IMR-90 (cell line): ENCODE results near the gene COX6B1. TPM values are rescaled to one million over a fixed set of nuclear protein-coding genes. Genes with fewer than 3 reads are reported as not detected.

Experiments
- ATAC-seq: fragments of 200-7000 bp; cut with Tn5 transposase; 2 replicates; pipeline ENCODE4 v1.9.1; 2020; ENCODE audit warnings: low read depth, mild to moderate bottlenecking, moderate library complexity
- BruUV-seq: library from RNA; stranded (reverse); fragments of 400-500 nt; replicated peaks from 2 replicates; lab custom pipeline; 2021; lab: Mats Ljungman, UMichigan
- CTCF ChIA-PET: fragments of 300-600 bp; formaldehyde crosslinking; extraction: SDS; loops from one replicate; lab custom pipeline; 2021; ENCODE audit warnings: antibody characterized with exemption; lab: Yijun Ruan, JAX
- POLR2A ChIA-PET: fragments of 300-600 bp; sonication (Branson Sonifier 250); formaldehyde crosslinking; loops from one replicate; lab custom pipeline; 2022; ENCODE audit warnings: antibody characterized with exemption; ENCODE audit not compliant: unreplicated experiment; lab: Charles Lee
- DNase-seq: peaks from one replicate; pipeline ENCODE4 v3.0.0; 2013
- H2AFZ ChIP-seq: replicated peaks from 2 replicates; pipeline ENCODE3; 2013; ENCODE audit warnings: low read length, mild to moderate bottlenecking; ENCODE audit not compliant: poor library complexity
- H2AK5ac ChIP-seq: 2 replicates; pipeline ENCODE4 v1.6.1; 2013; ENCODE audit warnings: low read depth, low read length, inconsistent platforms
- H2AK9ac ChIP-seq: replicated peaks from 2 replicates; pipeline ENCODE3; 2013; ENCODE audit warnings: mild to moderate bottlenecking, low read depth, low read length, moderate library complexity; ENCODE audit not compliant: poor library complexity
- H2BK120ac ChIP-seq: 2 replicates; pipeline ENCODE4 v1.6.1; 2013; ENCODE audit warnings: low read depth, low read length, inconsistent platforms
- H2BK15ac ChIP-seq: 3 replicates; pipeline ENCODE4 v1.6.1; 2013; ENCODE audit warnings: low read depth, low read length, inconsistent platforms
- H2BK20ac ChIP-seq: 2 replicates; pipeline ENCODE4 v1.6.1; 2013; ENCODE audit warnings: low read depth, mild to moderate bottlenecking, inconsistent platforms, low read length, moderate library complexity
- H2BK5ac ChIP-seq: 2 replicates; pipeline ENCODE4 v1.6.1; 2013; ENCODE audit warnings: mild to moderate bottlenecking, low read depth, low read length, inconsistent platforms; ENCODE audit not compliant: poor library complexity, severe bottlenecking
- H3K14ac ChIP-seq: replicated peaks from 2 replicates; pipeline ENCODE4 v1.6.1; 2013; ENCODE audit warnings: low read depth, low read length, inconsistent platforms
- H3K18ac ChIP-seq: 2 replicates; pipeline ENCODE4 v1.6.1; 2013; ENCODE audit warnings: low read depth, low read length, control low read depth
- H3K23ac ChIP-seq: 2 replicates; pipeline ENCODE4 v1.6.1; 2013; ENCODE audit warnings: low read depth, low read length, inconsistent platforms
- H3K27ac ChIP-seq: 2 replicates; pipeline ENCODE4 v1.5.1; 2013; ENCODE audit warnings: mild to moderate bottlenecking, control low read depth, low read length; ENCODE audit not compliant: insufficient read depth
- H3K27me3 ChIP-seq: 2 replicates; pipeline ENCODE4 v1.6.1; 2013; ENCODE audit warnings: low read length; ENCODE audit not compliant: control insufficient read depth, insufficient read depth
- H3K36me3 ChIP-seq: 2 replicates; pipeline ENCODE4 v1.6.1; 2013; ENCODE audit warnings: low read length, mixed read lengths; ENCODE audit not compliant: control insufficient read depth, insufficient read depth
- H3K4ac ChIP-seq: 2 replicates; pipeline ENCODE4 v1.6.1; 2013; ENCODE audit warnings: low read depth, low read length, inconsistent platforms
- H3K4me1 ChIP-seq: 2 replicates; pipeline ENCODE4 v1.6.1; 2013; ENCODE audit warnings: low read length, mixed read lengths; ENCODE audit not compliant: control insufficient read depth, insufficient read depth
- H3K4me2 ChIP-seq: 2 replicates; pipeline ENCODE4 v1.6.1; 2013; ENCODE audit warnings: low read depth, mild to moderate bottlenecking, control low read depth, low read length, moderate library complexity
- H3K4me3 ChIP-seq: 2 replicates; pipeline ENCODE4 v1.5.1; 2013; ENCODE audit warnings: low read depth, mild to moderate bottlenecking, control low read depth, low read length, moderate library complexity; ENCODE audit not compliant: insufficient read depth
- H3K56ac ChIP-seq: 2 replicates; pipeline ENCODE4 v1.6.1; 2013; ENCODE audit warnings: low read length, inconsistent platforms; ENCODE audit not compliant: insufficient read depth; ENCODE audit errors: extremely low read depth
- H3K79me1 ChIP-seq, 2 experiments: 2 replicates each; pipeline ENCODE4 v1.6.1; 2013; ENCODE audit warnings: low read length in 2 of 2, inconsistent platforms in 1 of 2, low read depth in 1 of 2
- H3K9ac ChIP-seq: 2 replicates; pipeline ENCODE4 v1.6.1; 2013; ENCODE audit warnings: low read depth, low read length, control low read depth
- H3K9me1 ChIP-seq: 2 replicates; pipeline ENCODE4 v1.6.1; 2013; ENCODE audit warnings: low read length, inconsistent platforms; ENCODE audit not compliant: insufficient read depth
- H3K9me3 ChIP-seq: 2 replicates; pipeline ENCODE4 v1.6.1; 2013; ENCODE audit warnings: low read length; ENCODE audit not compliant: control insufficient read depth, insufficient read depth
- H4K20me1 ChIP-seq: 2 replicates; pipeline ENCODE4 v1.6.1; 2013; ENCODE audit warnings: low read length, inconsistent platforms; ENCODE audit not compliant: insufficient read depth
- H4K5ac ChIP-seq: 2 replicates; pipeline ENCODE4 v1.6.1; 2013; ENCODE audit warnings: mild to moderate bottlenecking, low read depth, low read length, control low read depth
- H4K8ac ChIP-seq, 2 experiments: 2 replicates each; pipeline ENCODE4 v1.6.1; 2013; ENCODE audit warnings: low read depth in 2 of 2, low read length in 2 of 2, control low read depth in 1 of 2, inconsistent platforms in 1 of 2
- H4K91ac ChIP-seq: 2 replicates; pipeline ENCODE4 v1.6.1; 2013; ENCODE audit warnings: low read depth, low read length, inconsistent platforms; ENCODE audit not compliant: insufficient read depth
- BHLHE40 ChIP-seq: fragments of 150-350 bp; IDR thresholded peaks from 2 replicates; pipeline ENCODE4 v1.6.1; 2016; ENCODE audit warnings: mild to moderate bottlenecking, low read depth, low read length
- CTCF ChIP-seq: conservative IDR thresholded peaks from 2 replicates; pipeline ENCODE4 v1.5.1; 2012; ENCODE audit warnings: mild to moderate bottlenecking, low read depth, low read length, improper control_type of control experiment
- MAFK ChIP-seq: IDR thresholded peaks from 2 replicates; pipeline ENCODE4 v1.6.1; 2012; ENCODE audit warnings: low read depth, low read length, improper control_type of control experiment
- MAZ ChIP-seq: IDR thresholded peaks from 2 replicates; pipeline ENCODE4 v1.6.1; 2012; ENCODE audit warnings: low read depth, mild to moderate bottlenecking, low read length, improper control_type of control experiment, moderate library complexity, borderline replicate concordance
- NFE2L2 ChIP-seq: fragments of 150-350 bp; IDR thresholded peaks from 2 replicates; pipeline ENCODE4 v1.6.1; 2016; ENCODE audit warnings: low read depth, mild to moderate bottlenecking, low read length
- POLR2A ChIP-seq: IDR thresholded peaks from 2 replicates; pipeline ENCODE4 v1.6.1; 2012; ENCODE audit warnings: mild to moderate bottlenecking, low read depth, low read length
- RAD21 ChIP-seq: IDR thresholded peaks from 2 replicates; pipeline ENCODE4 v1.6.1; 2012; ENCODE audit warnings: low read length, improper control_type of control experiment
- RFX5 ChIP-seq: IDR thresholded peaks from 2 replicates; pipeline ENCODE4 v1.8.0; 2012; ENCODE audit warnings: low read depth, mild to moderate bottlenecking, low read length, moderate library complexity
- SMC3 ChIP-seq: fragments of 150-350 bp; IDR thresholded peaks from 2 replicates; pipeline ENCODE4 v1.6.1; 2016; ENCODE audit warnings: low read depth, mild to moderate bottlenecking, antibody characterized with exemption, low read length, moderate library complexity
- WGBS, 2 experiments: methylation state at CpG; one replicate each; pipeline versions ENCODE4 v1.1.5 to v1.1.7; 2013; ENCODE audit warnings: missing lambda C conversion rate in 2 of 2; ENCODE audit not compliant: insufficient read length in 1 of 2; ENCODE audit errors: extremely low coverage in 2 of 2; 5-methylcytosine and 5-hydroxymethylcytosine counted together
- dilution Hi-C: fragments of 300-500 bp; cut with HindIII; formaldehyde crosslinking; loops from one replicate; pipeline ENCODE4 v1.14.3; 2018; ENCODE audit warnings: low sequenced_read_pairs; ENCODE audit not compliant: unreplicated experiment
- in situ Hi-C: fragments of 300-500 bp; cut with MboI; formaldehyde crosslinking; loops from 3 replicates; pipeline ENCODE4 v1.14.3; 2019; ENCODE audit warnings: low sequenced_read_pairs, inconsistent platforms, mixed read lengths
- intact Hi-C: fragments of 100-400 bp; cut with micrococcal nuclease; formaldehyde crosslinking; loops from 2 replicates; pipeline ENCODE4 v1.10.0; 2022
- polyA plus RNA-seq, 3 experiments: library from polyadenylated mRNA; depleted of rRNA; stranded (reverse); fragments of >200 nt; gene quantifications; 2 replicates each; pipeline ENCODE4 v1.2.3, GENCODE V29; 2012; ENCODE audit warnings: low replicate concordance in 1 of 3
- total RNA-seq: library from RNA; depleted of rRNA; stranded (reverse); fragments of >200 nt; gene quantifications from 2 replicates; pipeline ENCODE4 v1.2.3, GENCODE V29; 2012

COX6B1 gene
- total and polyA plus RNA-seq, 2 of the 4 experiments (the other 2 are of a cell fraction): 914 to 983 TPM

- Histone ChIP-seq H3K9me1 (no peaks in the 10 kb centered on the region), H4K8ac (no peak overlapping the region), H3K27me3 (no peaks in the 10 kb centered on the region), H3K18ac (no peak overlapping the region), H3K36me3 (peaks cover 7% of the 10 kb centered on the region; the same call in 1 of the 2 replicates), H2BK15ac (no peak overlapping the region), H2BK120ac (no peak overlapping the region), H2AK9ac (peak overlapping the region; percentile 42), H3K9ac (no peak overlapping the region), H2AFZ (no peak overlapping the region), H3K56ac (no peak overlapping the region), H2AK5ac (no peak overlapping the region), H3K4me3 (no peak overlapping the region), H3K9me3 (no peaks in the 10 kb centered on the region), H2BK20ac (no peak overlapping the region), H3K79me1 (no peaks in the 10 kb centered on the region), H3K4ac (no peak overlapping the region), H3K4me1 (no peaks in the 10 kb centered on the region), H3K23ac (no peak overlapping the region), H3K27ac (no peak overlapping the region), H4K5ac (no peak overlapping the region), H4K91ac (no peak overlapping the region), H2BK5ac (no peak overlapping the region), H3K4me2 (no peak overlapping the region), H3K14ac (no peak overlapping the region), H4K20me1 (no peaks in the 10 kb centered on the region)
- TF ChIP-seq NFE2L2: no peak
- TF ChIP-seq SMC3: no peak
- TF ChIP-seq MAZ: no peak
- no peak for TF ChIP-seq BHLHE40
- no peak for TF ChIP-seq RFX5
- TF ChIP-seq POLR2A: no peak
- TF ChIP-seq MAFK: no peak
- no peak for TF ChIP-seq CTCF
- TF ChIP-seq RAD21: no peak
- ATAC-seq (no peak), DNase-seq (no peak)
- BruUV-seq: no TSS peak
- POLR2A ChIA-PET: no interaction called here
- WGBS, 2 experiments: 97% methylated on average over 7 of the region's 17 CpGs; no CpG with 5 or more reads in 1 of the 2 experiments
- CTCF ChIA-PET: no interaction called here
- dilution Hi-C loops: no loop called here
- intact Hi-C loops: no loop called here
- in situ Hi-C loops: no loop called here
Observed at GRCh38 chr19:35620001-35620400, 28.1 kb upstream of the COX6B1 start.
